NB4 (cell line): ENCODE results near the gene UNC5A.

Experiments used
- TF ChIP-seq, protein P1 (sequence below): IDR thresholded peaks from one replicate; pipeline ENCODE4 v1.5.1; 2012; ENCODE audit warnings: low read depth, low read length
- TF ChIP-seq, protein P2 (sequence below): IDR thresholded peaks from 2 replicates; pipeline ENCODE4 v1.6.1; 2011; ENCODE audit warnings: low read depth, low read length

DNA sequence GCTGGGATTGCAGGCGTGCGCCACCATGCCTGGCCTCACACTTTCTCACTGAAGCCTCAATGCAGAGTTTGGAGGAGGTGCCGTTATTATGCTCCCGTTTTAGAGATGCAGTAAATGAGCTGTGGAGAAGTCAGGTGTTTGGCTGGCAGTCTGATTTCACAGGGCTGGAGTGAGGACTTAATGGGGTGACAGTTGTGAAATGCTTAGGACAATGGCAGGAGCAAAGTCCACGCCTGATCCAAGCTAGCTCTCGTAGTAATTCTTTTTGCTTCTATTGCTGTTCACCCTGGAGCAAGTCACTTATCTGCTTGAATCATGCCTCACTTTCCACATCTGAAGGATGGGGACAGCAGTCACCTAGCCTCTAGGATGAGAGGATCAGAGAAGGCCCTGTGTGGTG lies 21.8 kb downstream of the UNC5A start:
- TF ChIP-seq, protein P1, sequence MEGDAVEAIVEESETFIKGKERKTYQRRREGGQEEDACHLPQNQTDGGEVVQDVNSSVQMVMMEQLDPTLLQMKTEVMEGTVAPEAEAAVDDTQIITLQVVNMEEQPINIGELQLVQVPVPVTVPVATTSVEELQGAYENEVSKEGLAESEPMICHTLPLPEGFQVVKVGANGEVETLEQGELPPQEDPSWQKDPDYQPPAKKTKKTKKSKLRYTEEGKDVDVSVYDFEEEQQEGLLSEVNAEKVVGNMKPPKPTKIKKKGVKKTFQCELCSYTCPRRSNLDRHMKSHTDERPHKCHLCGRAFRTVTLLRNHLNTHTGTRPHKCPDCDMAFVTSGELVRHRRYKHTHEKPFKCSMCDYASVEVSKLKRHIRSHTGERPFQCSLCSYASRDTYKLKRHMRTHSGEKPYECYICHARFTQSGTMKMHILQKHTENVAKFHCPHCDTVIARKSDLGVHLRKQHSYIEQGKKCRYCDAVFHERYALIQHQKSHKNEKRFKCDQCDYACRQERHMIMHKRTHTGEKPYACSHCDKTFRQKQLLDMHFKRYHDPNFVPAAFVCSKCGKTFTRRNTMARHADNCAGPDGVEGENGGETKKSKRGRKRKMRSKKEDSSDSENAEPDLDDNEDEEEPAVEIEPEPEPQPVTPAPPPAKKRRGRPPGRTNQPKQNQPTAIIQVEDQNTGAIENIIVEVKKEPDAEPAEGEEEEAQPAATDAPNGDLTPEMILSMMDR = no peak
- TF ChIP-seq, protein P2, sequence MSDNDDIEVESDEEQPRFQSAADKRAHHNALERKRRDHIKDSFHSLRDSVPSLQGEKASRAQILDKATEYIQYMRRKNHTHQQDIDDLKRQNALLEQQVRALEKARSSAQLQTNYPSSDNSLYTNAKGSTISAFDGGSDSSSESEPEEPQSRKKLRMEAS = no peak
